ENCODE data around the gene MRPS10.

GRCh38 chr6:42173101-42173500, 44.6 kb downstream of the MRPS10 start, which contains the start of gene GUCA1A:
- no peak for TF ChIP-seq POLR2A (IDR thresholded peaks at IDR 0.05)
- TF ChIP-seq CTCF (IDR thresholded peaks at IDR 0.05): no peak

Measured in body of pancreas (tissue), 4 donors.